C1 segment of cervical spinal cord (tissue), 14 donors: ENCODE data around the gene CA4.
A peak's percentile ranks its signal among the peaks of the same experiment; 100 is the strongest.

ENCODE experiments used
- DNase-seq, 14 donors: peaks; one replicate each; lab custom pipeline; 2025; lab: John Stamatoyannopoulos, UW

Gene CA4

GRCh38 chr17:60129164-60129563 is 20.6 kb upstream of the CA4 start:
- DNase-seq: no peak

GRCh38 chr17:60130466-60130865 is 19.3 kb upstream of the CA4 start:
- no peak for DNase-seq

GRCh38 chr17:60134396-60135150 is 15.2 kb upstream of the CA4 start:
- no peak for DNase-seq

- DNase-seq: peak; percentile 22 to 94 (median 84)
Observed at GRCh38 chr17:60135151-60135950, 14.4 kb upstream of the CA4 start.

GRCh38 chr17:60135951-60136666 is 13.7 kb upstream of the CA4 start:
- DNase-seq: no peak

GRCh38 chr17:60137731-60138130 is 12.0 kb upstream of the CA4 start:
- no peak for DNase-seq

- DNase-seq: no peak
Observed at GRCh38 chr17:60138769-60139437, 10.9 kb upstream of the CA4 start.

- peak in 7 of 14 donors; percentile 11 to 60 (median 21) for DNase-seq
Observed at GRCh38 chr17:60139438-60140285, 10.1 kb upstream of the CA4 start.

GRCh38 chr17:60141111-60142018 is 8.4 kb upstream of the CA4 start:
- DNase-seq: peak in 1 of 14 donors; percentile 90

GRCh38 chr17:60142872-60143499 is 6.8 kb upstream of the CA4 start:
- peak in 10 of 14 donors; percentile 18 to 67 (median 39) for DNase-seq

- DNase-seq: peak in 1 of 14 donors; percentile 95
Observed at GRCh38 chr17:60145006-60145935, 4.5 kb upstream of the CA4 start.

GRCh38 chr17:60146206-60146605 is 3.6 kb upstream of the CA4 start:
- no peak for DNase-seq

GRCh38 chr17:60147553-60148223 is 2.1 kb upstream of the CA4 start:
- no peak for DNase-seq

- DNase-seq: no peak
Observed at GRCh38 chr17:60148373-60148772, 1.4 kb upstream of the CA4 start.

GRCh38 chr17:60151355-60151754 is 1.6 kb downstream of the CA4 start:
- no peak for DNase-seq

- no peak for DNase-seq
Observed at GRCh38 chr17:60153606-60154390, 4.0 kb downstream of the CA4 start.
